HuH-7.5 (cell line): ENCODE results near the gene MAGI1.
A peak's percentile ranks its signal among the peaks of the same experiment; 100 is the strongest.

Experiments used
- DNase-seq: peaks from one replicate; pipeline ENCODE4 v3.0.0; 2011; ENCODE audit warnings: low spot score

The MAGI1 gene

DNA sequence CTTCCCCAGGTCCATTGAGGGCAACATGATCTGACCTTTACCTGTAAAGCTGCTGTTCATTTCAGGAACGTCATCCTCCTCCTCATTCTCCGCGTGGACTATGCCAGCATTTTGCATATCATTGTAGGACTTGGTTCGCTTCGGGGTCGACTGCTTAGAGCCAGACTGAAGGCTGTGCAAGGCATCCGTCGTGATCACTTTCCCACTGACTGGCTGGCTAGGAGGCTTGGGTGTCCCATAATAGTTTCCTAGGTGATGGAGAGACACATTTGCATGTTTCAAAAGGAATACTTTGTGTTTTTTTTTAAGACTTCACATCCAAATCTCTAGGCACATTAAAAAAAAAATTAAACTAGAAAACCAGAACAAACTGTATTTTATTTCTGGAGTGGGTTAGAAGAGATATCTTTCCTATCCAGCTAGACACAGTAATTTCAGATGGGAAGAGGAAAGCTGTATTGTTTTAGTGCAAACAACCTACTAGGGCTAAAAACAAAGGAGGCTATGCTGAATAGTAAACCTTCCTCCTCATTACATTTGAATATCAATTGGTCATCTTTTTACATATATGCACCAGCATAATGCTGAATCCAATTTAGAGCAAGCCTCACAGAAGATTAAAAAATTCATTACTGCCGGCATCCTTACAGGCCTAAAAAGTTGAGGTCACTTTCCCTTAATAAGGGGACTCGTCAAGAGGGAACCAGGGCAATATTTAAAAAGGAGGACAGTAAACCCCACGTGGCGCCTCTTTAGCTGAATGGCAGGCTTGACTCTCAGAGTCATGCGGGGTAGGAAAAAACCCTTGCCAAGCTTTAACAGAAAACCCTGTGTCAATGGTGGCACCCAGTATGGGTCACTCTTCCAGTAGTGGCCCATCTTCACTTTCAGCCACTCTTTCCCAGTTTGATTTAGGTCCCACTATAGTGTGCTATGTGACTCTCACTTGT lies 559.9 kb downstream of the MAGI1 start:
- no peak for DNase-seq

DNA sequence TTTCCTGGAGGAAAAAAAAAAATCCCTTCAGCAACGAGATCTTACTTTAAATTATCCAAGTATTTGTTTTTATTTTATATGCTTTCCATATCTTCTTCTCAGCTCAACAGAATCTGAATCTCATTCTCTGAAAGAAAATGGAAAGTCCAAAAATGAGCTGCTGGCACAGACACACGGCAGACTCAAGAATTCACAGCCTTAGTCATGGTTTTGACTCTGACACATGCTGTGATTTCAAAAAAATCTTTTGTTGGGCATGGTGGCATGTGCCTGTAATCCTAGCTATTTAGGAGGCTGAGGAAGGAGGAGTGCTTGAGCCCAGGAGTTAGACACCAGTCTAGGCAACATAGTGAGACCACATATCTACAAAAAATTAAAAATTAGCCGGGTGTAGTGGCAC lies 565.0 kb downstream of the MAGI1 start:
- no peak for DNase-seq

- no peak for DNase-seq
These were observed 566.2 kb downstream of the MAGI1 start for GRCh38 chr3:65472501-65472900.

- DNase-seq: no peak
These were observed 572.3 kb downstream of the MAGI1 start for GRCh38 chr3:65466300-65466988.

- DNase-seq: no peak
These were observed 588.8 kb downstream of the MAGI1 start for GRCh38 chr3:65449841-65450428.

- DNase-seq: no peak
These were observed 590.6 kb downstream of the MAGI1 start for GRCh38 chr3:65448120-65448519.

DNA sequence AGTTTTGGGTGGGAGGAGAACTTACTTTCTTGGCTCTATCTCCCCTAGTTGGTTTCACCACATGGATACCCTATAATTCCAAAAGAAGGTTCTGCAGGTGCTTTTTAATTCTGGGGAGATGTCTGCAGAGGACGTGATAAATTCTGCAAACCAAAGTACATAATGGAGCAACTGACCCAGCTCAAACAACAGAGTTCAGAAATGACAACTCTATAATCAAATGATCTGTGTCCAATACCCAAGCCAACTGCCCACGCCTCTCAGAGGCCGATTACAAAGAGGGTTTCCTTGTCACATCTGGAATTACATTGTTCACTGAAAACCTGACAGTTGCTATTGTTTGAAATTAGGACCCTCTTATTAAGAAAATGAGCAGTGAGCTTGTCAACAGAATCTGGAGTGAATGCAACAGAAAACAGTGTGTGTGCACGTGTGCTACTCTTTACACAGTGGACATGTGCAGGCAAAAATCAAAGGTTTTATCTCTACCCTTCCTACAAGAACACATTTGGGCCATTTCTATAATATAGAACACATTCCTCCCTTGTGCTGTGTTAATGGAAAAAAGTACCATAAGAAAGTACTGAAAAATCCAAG lies 593.0 kb downstream of the MAGI1 start:
- no peak for DNase-seq

DNA sequence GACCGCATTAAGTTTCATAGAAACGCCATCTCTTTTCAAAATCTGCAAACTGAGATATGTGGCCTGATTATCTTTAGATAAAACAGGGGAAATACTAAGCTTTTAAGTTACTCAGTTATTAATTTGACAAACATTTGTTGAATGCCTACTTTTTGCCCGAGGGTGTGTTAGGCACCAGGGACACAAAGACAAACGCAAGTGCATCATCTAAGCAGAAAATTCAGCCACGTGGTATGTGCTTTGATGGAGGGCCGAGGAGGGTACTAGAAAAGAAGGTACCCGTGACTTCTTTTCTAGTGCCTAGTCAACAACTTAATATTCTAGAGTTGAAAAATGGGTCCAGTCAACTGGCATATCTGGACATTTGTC lies 594.3 kb downstream of the MAGI1 start:
- DNase-seq: no peak

DNA sequence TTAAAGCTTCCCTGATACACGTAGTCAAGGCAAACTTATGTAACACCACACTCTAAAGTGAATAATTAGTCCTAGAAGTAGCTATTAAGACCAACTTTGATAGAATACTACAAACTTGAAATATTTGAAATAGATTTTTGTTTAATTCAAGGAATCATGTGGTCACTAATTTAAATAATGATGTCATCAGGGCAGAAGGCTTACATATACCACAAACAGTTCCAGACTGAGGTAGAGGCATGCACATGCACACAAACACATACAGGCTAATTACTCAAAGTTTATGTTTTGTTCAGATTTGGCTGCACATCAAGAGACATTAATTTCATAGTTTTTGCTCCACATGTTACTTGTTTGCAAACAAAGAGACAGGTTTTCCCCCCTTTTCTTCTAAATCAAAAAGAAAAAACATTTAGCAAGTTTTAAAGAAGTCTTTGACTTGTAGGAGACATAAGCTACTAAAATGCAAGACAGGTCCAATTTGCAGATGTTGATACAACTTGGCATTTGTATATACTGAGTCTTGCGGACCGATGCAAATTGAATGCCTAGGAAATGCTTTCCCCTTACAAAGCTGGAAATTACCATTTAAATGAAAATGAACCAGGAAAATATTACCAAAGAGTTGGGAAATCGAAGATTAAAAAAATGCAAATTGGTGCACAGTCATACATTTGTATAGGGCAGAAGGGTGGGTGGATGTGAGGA lies 594.8 kb downstream of the MAGI1 start:
- DNase-seq: no peak

- DNase-seq: peak; percentile 9
These were observed 599.0 kb downstream of the MAGI1 start for GRCh38 chr3:65439641-65440284.

DNA sequence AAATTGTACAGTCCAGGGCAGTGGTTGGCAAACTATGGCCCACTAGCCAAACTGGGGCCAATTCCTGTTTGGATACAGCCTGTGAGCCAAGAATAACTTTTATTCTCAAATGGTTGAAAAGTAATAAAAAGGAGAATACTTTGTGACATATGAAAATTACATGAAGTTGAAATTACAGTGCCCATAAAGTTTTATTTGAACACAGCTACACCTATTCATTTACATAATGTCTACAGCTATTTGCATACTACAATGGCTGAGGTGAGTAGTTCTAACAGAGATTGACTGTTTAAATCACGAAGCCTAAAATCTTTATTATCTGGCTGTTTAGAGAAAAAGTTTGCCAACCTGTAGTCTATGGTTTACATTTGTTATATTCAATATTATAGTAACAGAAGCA lies 600.1 kb downstream of the MAGI1 start:
- DNase-seq: no peak

GRCh38 chr3:65438096-65438495 lies 600.6 kb downstream of the MAGI1 start:
- DNase-seq: no peak

DNA sequence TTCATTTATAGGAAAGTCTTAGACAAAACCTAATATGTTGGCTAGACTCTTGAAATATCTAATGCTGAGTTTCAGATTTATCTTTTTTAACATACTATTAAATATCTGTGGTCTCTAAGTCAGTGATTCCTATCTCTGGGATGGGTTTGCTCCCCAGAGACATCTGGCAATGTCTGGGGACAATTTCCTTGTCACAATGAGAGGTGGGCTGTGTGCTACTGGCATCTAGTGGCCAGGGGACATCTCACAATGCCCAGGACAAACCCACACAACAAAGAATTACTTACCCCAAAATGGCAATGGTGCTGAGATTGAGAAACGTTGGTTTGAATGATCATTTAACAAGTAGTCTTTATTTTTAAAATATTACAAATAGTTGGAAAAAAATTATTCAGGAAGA lies 602.1 kb downstream of the MAGI1 start:
- no peak for DNase-seq

DNA sequence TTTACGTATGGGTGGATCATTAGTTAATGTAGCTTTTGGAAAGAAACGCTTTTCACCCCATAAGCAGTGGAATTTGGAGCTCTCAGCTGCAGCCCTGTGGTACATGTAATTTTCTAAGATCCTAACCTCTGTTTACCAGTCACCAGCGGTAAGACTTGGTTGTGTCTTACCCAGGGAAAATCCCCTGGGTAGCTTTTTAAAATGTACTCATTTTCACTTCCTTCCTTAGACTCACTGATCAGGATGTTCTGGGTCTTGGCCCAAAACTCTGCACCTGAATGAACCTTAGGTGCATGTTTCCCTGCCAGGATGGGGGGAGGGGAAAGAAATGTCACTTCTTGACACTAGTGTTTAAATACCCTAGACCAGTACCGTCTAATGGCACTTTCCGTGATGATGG lies 605.2 kb downstream of the MAGI1 start:
- no peak for DNase-seq

- no peak for DNase-seq
These were observed 606.2 kb downstream of the MAGI1 start for GRCh38 chr3:65432388-65433003.

DNA sequence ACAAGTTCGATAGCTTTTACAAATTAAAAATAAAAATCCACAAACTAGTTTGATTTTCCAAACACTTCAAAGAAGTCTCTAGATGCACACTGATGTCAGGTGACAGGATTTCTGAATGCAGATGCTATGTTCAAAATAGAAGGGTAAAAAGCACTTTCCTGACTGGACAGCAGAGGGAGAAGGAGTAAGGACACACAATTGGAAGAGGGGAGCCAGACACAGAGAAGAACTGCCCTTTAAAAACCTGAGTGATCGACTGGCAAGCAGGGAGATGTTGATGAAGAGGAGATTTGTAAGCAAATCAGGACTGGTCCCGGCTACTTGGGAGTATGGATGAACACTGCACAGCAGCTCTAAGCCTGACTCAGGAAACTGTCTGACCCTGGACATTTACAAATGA lies 612.8 kb downstream of the MAGI1 start:
- DNase-seq: no peak

- DNase-seq: no peak
These were observed 616.6 kb downstream of the MAGI1 start for GRCh38 chr3:65422154-65422553.

- no peak for DNase-seq
These were observed 619.5 kb downstream of the MAGI1 start for GRCh38 chr3:65419233-65419632.

DNA sequence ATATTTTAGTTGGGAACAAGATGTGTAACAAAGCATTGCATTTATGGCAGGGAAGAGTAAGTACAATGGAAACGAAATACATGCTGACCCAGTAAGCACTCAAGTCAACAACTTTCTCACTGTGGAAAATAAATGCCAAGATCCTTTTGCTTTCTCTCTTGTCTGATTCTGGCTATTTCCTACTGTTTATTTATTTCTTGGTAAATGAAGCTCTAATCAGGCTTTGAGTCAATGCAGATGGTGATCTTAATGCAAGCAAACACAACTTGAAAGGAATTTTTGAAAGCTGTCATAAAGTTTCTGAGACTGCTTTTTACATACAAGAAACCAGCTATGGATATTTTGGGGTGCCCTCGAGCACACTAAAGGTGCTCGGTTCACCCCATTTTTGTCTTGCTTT lies 624.8 kb downstream of the MAGI1 start:
- no peak for DNase-seq

DNA sequence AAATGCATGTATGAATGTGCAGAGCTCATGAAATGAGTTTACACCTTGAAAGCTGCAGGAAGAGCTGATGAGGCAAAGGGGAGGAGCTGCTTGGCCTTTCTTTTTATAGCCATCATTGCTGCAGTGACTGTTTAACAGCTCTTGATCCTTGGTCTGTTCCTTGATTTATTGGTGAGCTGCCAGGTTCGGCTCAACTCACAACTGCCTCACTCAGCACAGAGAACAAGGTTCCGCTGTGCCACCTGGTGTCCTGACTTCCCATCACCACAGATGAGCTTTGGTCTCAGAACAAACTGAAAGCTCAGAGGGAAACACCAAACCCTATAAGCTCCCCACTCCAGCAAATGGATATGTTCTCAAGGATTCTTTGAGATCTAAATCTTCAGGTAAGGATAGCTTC lies 626.1 kb downstream of the MAGI1 start:
- no peak for DNase-seq

DNA sequence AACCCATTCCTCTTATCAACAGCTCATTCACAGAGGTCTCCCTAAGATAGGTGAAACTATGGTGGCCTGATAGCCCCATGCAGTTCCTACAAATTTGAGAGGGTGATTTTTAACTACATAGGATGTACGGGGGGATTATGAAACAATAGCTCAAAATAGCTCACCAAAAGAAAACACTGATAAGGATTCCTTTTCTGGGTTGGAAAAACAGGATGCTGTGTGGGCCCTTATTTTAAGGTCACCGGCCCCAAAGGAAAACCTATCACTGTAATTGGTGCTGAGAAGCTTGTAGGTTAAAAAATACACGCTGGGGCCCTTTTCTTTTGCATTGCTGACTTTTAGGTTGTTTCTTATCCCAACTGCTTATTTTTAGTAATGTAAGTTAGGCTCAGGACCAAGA lies 627.4 kb downstream of the MAGI1 start:
- no peak for DNase-seq
